Measurements from ENCODE around the gene PER1.
A peak's percentile ranks its signal among the peaks of the same experiment; 100 is the strongest.
"Not testable (repeated sequence)": the region's sequence is repeated elsewhere in the genome, so short reads cannot be mapped to it uniquely, and the experiment has no call there.

Gene PER1

GRCh38 chr17:8175795-8176196, 23.6 kb upstream of the PER1 start:
- WGBS, result 12% methylated on average over 11 of the region's 11 CpGs

GRCh38 chr17:8173871-8174322, 21.7 kb upstream of the PER1 start:
- H3K4me1 ChIP-seq (ENCODE audit: control insufficient read depth, insufficient read depth, low read depth, low read length), result peaks cover 18% of the 10 kb centered on the region
- H3K27ac ChIP-seq (ENCODE audit: low read length, poor library complexity, severe bottlenecking), result peak overlapping the region; percentile 60
- H2BK5ac ChIP-seq (ENCODE audit: low read depth, low read length, poor library complexity, severe bottlenecking), result peak overlapping the region; percentile 68
- H2AFZ ChIP-seq (ENCODE audit: low read depth, low read length), result peak overlapping the region; percentile 15
- no peak overlapping the region for H3K23ac ChIP-seq (ENCODE audit: low read length in 2 of 2)
- H3K18ac ChIP-seq (ENCODE audit: low read depth in 1 of 2, low read length in 2 of 2), result peak overlapping the region in 1 of 2 experiments; percentile 41
- peak overlapping the region in 1 of 2 experiments; percentile 79 for H2BK12ac ChIP-seq (ENCODE audit: low read length in 2 of 2)
- H3K14ac ChIP-seq (ENCODE audit: low read length in 2 of 2), result no peak overlapping the region
- H3K4ac ChIP-seq (ENCODE audit: low read depth in 1 of 2, low read length in 2 of 2), result peak overlapping the region in 1 of 2 experiments; percentile 53
- no peak overlapping the region for H2BK120ac ChIP-seq (ENCODE audit: low read depth, low read length)
- WGBS, result 1% methylated on average over 11 of the region's 14 CpGs
- H3K79me1 ChIP-seq (replicated peaks; ENCODE audit: low read length, poor library complexity, severe bottlenecking), result peaks cover 8% of the 10 kb centered on the region
- H2AK5ac ChIP-seq (ENCODE audit: low read length, severe bottlenecking), result no peak overlapping the region
- no peak overlapping the region for H4K91ac ChIP-seq (ENCODE audit: low read length)
- peak overlapping the region; percentile 93 for H3K9ac ChIP-seq (ENCODE audit: low read length)
- H3K27me3 ChIP-seq (ENCODE audit: control insufficient read depth in 1 of 2, insufficient read depth in 1 of 2, low read length in 2 of 2), result no peaks in the 10 kb centered on the region
- H4K8ac ChIP-seq (ENCODE audit: low read length), result peak overlapping the region; percentile 35
- peak overlapping the region; percentile 7 to 68 for H3K4me3 ChIP-seq (ENCODE audit: insufficient read depth in 1 of 2, low read depth in 1 of 2, low read length in 2 of 2)
- peak overlapping the region; percentile 66 for H3K4me2 ChIP-seq (ENCODE audit: low read length, poor library complexity, severe bottlenecking)
- H3K36me3 ChIP-seq (ENCODE audit: control insufficient read depth in 1 of 2, insufficient read depth in 2 of 2, low read depth in 1 of 2, low read length in 2 of 2), result no peaks in the 10 kb centered on the region
- no peak overlapping the region for H2BK15ac ChIP-seq (ENCODE audit: low read depth, poor library complexity, severe bottlenecking)
- H3K9me3 ChIP-seq (ENCODE audit: control insufficient read depth, low read length), result no peaks in the 10 kb centered on the region
- no peak for DNase-seq

More at GRCh38 chr17:8175795-8176196, 23.6 kb upstream of the PER1 start:
- Histone ChIP-seq H3K27me3 (ENCODE audit: control insufficient read depth in 1 of 2, insufficient read depth in 1 of 2, low read length in 2 of 2) (no peaks in the 10 kb centered on the region), H3K23ac (ENCODE audit: low read length in 2 of 2) (no peak overlapping the region), H2AFZ (ENCODE audit: low read depth, low read length) (no peak overlapping the region), H2AK5ac (ENCODE audit: low read length, severe bottlenecking) (no peak overlapping the region), H2BK5ac (ENCODE audit: low read depth, low read length, poor library complexity, severe bottlenecking) (no peak overlapping the region), H3K4ac (ENCODE audit: low read depth in 1 of 2, low read length in 2 of 2) (peak overlapping the region; percentile 13 to 81), H4K91ac (ENCODE audit: low read length) (peak overlapping the region; percentile 40), H3K9me3 (ENCODE audit: control insufficient read depth, low read length) (no peaks in the 10 kb centered on the region), H3K18ac (ENCODE audit: low read depth in 1 of 2, low read length in 2 of 2) (peak overlapping the region; percentile 7 to 57), H3K79me1 (replicated peaks; ENCODE audit: low read length, poor library complexity, severe bottlenecking) (peaks cover 8% of the 10 kb centered on the region), H2BK15ac (ENCODE audit: low read depth, poor library complexity, severe bottlenecking) (peak overlapping the region; percentile 44), H3K4me1 (ENCODE audit: control insufficient read depth, insufficient read depth, low read depth, low read length) (peaks cover 18% of the 10 kb centered on the region), H2BK120ac (ENCODE audit: low read depth, low read length) (peak overlapping the region; percentile 42), H3K4me2 (ENCODE audit: low read length, poor library complexity, severe bottlenecking) (peak overlapping the region; percentile 56), H3K36me3 (ENCODE audit: control insufficient read depth in 1 of 2, insufficient read depth in 2 of 2, low read depth in 1 of 2, low read length in 2 of 2) (no peaks in the 10 kb centered on the region), H2BK12ac (ENCODE audit: low read length in 2 of 2) (no peak overlapping the region), H4K8ac (ENCODE audit: low read length) (peak overlapping the region; percentile 68), H3K4me3 (ENCODE audit: insufficient read depth in 1 of 2, low read depth in 1 of 2, low read length in 2 of 2) (peak overlapping the region; percentile 69 to 83), H3K9ac (ENCODE audit: low read length) (peak overlapping the region; percentile 92), H3K27ac (ENCODE audit: low read length, poor library complexity, severe bottlenecking) (peak overlapping the region; percentile 27), H3K14ac (ENCODE audit: low read length in 2 of 2) (peak overlapping the region in 1 of 2 experiments; percentile 3)
- no peak for DNase-seq

- no peak overlapping the region for H3K4ac ChIP-seq (ENCODE audit: low read depth in 1 of 2, low read length in 2 of 2)
- no peak overlapping the region for H4K91ac ChIP-seq (ENCODE audit: low read length)
- H2BK5ac ChIP-seq (ENCODE audit: low read depth, low read length, poor library complexity, severe bottlenecking), result peak overlapping the region; percentile 68
- H2AFZ ChIP-seq (ENCODE audit: low read depth, low read length), result no peak overlapping the region
- peaks cover 18% of the 10 kb centered on the region for H3K4me1 ChIP-seq (ENCODE audit: control insufficient read depth, insufficient read depth, low read depth, low read length)
- peak; percentile 99 for DNase-seq
- H2BK12ac ChIP-seq (ENCODE audit: low read length in 2 of 2), result no peak overlapping the region
- H3K18ac ChIP-seq (ENCODE audit: low read depth in 1 of 2, low read length in 2 of 2), result no peak overlapping the region
- H3K14ac ChIP-seq (ENCODE audit: low read length in 2 of 2), result no peak overlapping the region
- peak overlapping the region; percentile 93 for H3K9ac ChIP-seq (ENCODE audit: low read length)
- no peak overlapping the region for H2BK15ac ChIP-seq (ENCODE audit: low read depth, poor library complexity, severe bottlenecking)
- H2BK120ac ChIP-seq (ENCODE audit: low read depth, low read length), result no peak overlapping the region
- H3K4me3 ChIP-seq (ENCODE audit: insufficient read depth in 1 of 2, low read depth in 1 of 2, low read length in 2 of 2), result peak overlapping the region in 1 of 2 experiments; percentile 68
- H3K79me1 ChIP-seq (replicated peaks; ENCODE audit: low read length, poor library complexity, severe bottlenecking), result peaks cover 8% of the 10 kb centered on the region
- WGBS, result 3% methylated on average over 23 of the region's 23 CpGs
- H3K36me3 ChIP-seq (ENCODE audit: control insufficient read depth in 1 of 2, insufficient read depth in 2 of 2, low read depth in 1 of 2, low read length in 2 of 2), result no peaks in the 10 kb centered on the region
- H3K27me3 ChIP-seq (ENCODE audit: control insufficient read depth in 1 of 2, insufficient read depth in 1 of 2, low read length in 2 of 2), result no peaks in the 10 kb centered on the region
- peak overlapping the region; percentile 66 for H3K4me2 ChIP-seq (ENCODE audit: low read length, poor library complexity, severe bottlenecking)
- no peak overlapping the region for H4K8ac ChIP-seq (ENCODE audit: low read length)
- H3K9me3 ChIP-seq (ENCODE audit: control insufficient read depth, low read length), result no peaks in the 10 kb centered on the region
- no peak overlapping the region for H3K23ac ChIP-seq (ENCODE audit: low read length in 2 of 2)
- no peak overlapping the region for H2AK5ac ChIP-seq (ENCODE audit: low read length, severe bottlenecking)
- H3K27ac ChIP-seq (ENCODE audit: low read length, poor library complexity, severe bottlenecking), result peak overlapping the region; percentile 95
Measured at GRCh38 chr17:8173056-8173870, 21.1 kb upstream of the PER1 start.

GRCh38 chr17:8170186-8170585, 18.0 kb upstream of the PER1 start:
- H3K18ac ChIP-seq (ENCODE audit: low read depth in 1 of 2, low read length in 2 of 2); H3K4me3 ChIP-seq (ENCODE audit: insufficient read depth in 1 of 2, low read depth in 1 of 2, low read length in 2 of 2); H3K27me3 ChIP-seq (ENCODE audit: control insufficient read depth in 1 of 2, insufficient read depth in 1 of 2, low read length in 2 of 2); H3K79me1 ChIP-seq (replicated peaks; ENCODE audit: low read length, poor library complexity, severe bottlenecking); H2BK5ac ChIP-seq (ENCODE audit: low read depth, low read length, poor library complexity, severe bottlenecking); H4K91ac ChIP-seq (ENCODE audit: low read length); H4K8ac ChIP-seq (ENCODE audit: low read length); H3K27ac ChIP-seq (ENCODE audit: low read length, poor library complexity, severe bottlenecking); H3K36me3 ChIP-seq (ENCODE audit: control insufficient read depth in 1 of 2, insufficient read depth in 2 of 2, low read depth in 1 of 2, low read length in 2 of 2); DNase-seq; H2AK5ac ChIP-seq (ENCODE audit: low read length, severe bottlenecking); H3K4me1 ChIP-seq (ENCODE audit: control insufficient read depth, insufficient read depth, low read depth, low read length); H3K14ac ChIP-seq (ENCODE audit: low read length in 2 of 2); H3K4ac ChIP-seq (ENCODE audit: low read depth in 1 of 2, low read length in 2 of 2); H3K9ac ChIP-seq (ENCODE audit: low read length); H2AFZ ChIP-seq (ENCODE audit: low read depth, low read length); H2BK12ac ChIP-seq (ENCODE audit: low read length in 2 of 2); H2BK120ac ChIP-seq (ENCODE audit: low read depth, low read length); H3K23ac ChIP-seq (ENCODE audit: low read length in 2 of 2); H3K4me2 ChIP-seq (ENCODE audit: low read length, poor library complexity, severe bottlenecking); H2BK15ac ChIP-seq (ENCODE audit: low read depth, poor library complexity, severe bottlenecking); H3K9me3 ChIP-seq (ENCODE audit: control insufficient read depth, low read length): not testable (repeated sequence)
- 98% methylated on average over 8 of the region's 19 CpGs for WGBS
